Mesodermal cell (in vitro differentiated cells): ENCODE results near the gene AFAP1.

Experiments used
- H3K27ac ChIP-seq: 2 replicates; pipeline ENCODE4 v1.7.0; 2013; ENCODE audit warnings: mild to moderate bottlenecking, low read depth, low read length, moderate library complexity; ENCODE audit not compliant: severe bottlenecking
- H3K36me3 ChIP-seq: 2 replicates; pipeline ENCODE4 v1.7.1; 2013; ENCODE audit warnings: mild to moderate bottlenecking, low read length, moderate library complexity; ENCODE audit not compliant: control insufficient read depth, insufficient read depth
- H3K4me1 ChIP-seq: one replicate; pipeline ENCODE4 v1.7.1; 2013; ENCODE audit warnings: mild to moderate bottlenecking, low read length; ENCODE audit not compliant: insufficient read depth, control insufficient read depth, poor library complexity, severe bottlenecking
- H3K4me3 ChIP-seq: 2 replicates; pipeline ENCODE4 v1.7.0; 2013; ENCODE audit warnings: low read length, control low read depth, mild to moderate bottlenecking; ENCODE audit not compliant: insufficient read depth, poor library complexity, severe bottlenecking; ENCODE audit errors: extremely low read depth
- H3K9me3 ChIP-seq: 2 replicates; pipeline ENCODE4 v1.7.1; 2013; ENCODE audit warnings: mild to moderate bottlenecking, low read length, moderate library complexity; ENCODE audit not compliant: control insufficient read depth
- WGBS, 2 experiments: methylation state at CpG; one replicate each; pipeline ENCODE4 v1.1.5; 2013; ENCODE audit warnings: missing lambda C conversion rate in 2 of 2; ENCODE audit not compliant: insufficient coverage in 2 of 2; 5-methylcytosine and 5-hydroxymethylcytosine counted together

AFAP1 gene

DNA sequence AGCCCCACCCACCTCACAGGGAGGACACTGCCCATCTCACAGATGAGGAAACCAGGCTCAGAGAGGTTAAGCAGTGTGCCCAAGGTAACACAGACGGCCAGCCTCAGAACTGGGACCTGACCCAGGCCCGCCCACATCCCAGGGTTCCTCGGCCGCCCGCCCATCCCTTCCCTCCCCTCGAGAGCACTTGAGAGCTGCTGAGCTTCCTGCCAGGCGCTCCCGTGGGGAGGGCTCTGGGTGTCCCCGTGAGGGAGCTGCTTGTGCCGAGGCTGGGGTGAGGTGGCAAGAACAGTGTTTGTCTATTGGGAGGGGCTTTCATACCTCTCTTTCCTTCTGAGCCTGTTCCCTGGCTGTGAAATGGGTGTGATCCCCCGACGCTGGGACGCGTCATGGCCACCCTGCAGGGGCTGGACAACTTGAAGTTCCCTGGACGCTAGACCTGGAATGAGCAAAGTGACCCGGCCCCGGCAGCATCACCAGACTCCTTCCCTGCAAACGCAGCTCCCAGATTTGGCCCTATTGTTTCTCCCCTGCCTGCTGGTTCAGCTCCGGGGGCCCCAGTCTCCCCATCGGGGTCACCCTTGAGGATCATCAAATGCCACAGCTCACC is 204.9 kb downstream of the AFAP1 start:
- Histone ChIP-seq H3K27ac (no peak overlapping the region), H3K4me3 (no peak overlapping the region), H3K36me3 (no peaks in the 10 kb centered on the region), H3K4me1 (no peaks in the 10 kb centered on the region), H3K9me3 (no peaks in the 10 kb centered on the region)
- 87 to 91% methylated on average over 10 to 18 of the region's 20 CpGs for WGBS, 2 experiments

DNA sequence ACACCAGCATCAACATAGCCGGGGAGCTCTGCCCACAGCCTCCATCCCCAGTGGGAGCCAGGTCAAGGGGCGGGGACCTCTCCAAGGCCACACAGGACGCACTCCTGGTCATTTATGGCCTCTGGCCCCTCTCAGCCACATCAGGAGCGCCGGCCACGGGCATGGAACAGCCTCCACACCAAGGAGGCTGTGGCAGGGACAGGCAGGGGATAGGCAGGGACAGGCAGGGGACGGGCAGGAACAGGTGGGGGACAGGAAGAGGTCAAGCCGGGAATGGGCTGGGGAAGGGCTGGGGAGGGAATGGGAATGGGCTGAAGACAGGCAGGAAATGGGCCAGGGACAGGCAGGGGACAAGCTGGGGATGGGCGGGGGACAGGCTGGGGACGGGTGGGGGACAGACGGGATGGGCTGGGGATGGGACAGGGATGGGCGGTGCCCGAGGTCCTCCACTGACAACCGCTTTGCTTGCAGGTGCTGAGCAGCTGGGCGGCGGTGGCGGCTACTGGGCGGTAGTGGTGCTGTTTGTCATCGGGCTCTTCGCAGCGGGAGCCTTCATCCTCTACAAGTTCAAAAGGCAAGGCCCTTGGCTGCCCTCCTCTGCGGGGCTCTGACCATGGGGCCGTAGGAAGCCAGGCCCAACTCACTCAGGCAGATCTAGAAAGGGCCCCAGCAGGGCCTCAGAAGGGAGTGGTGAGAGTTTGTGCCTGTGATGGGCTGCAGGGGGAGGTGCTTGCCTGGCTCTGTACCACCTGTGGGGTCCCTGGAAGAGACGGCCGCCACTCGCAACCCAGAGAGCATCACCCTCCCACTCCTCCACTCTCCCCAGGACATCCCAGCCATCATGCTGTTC is 205.6 kb downstream of the AFAP1 start:
- no peak overlapping the region for H3K4me3 ChIP-seq
- no peaks in the 10 kb centered on the region for H3K9me3 ChIP-seq
- H3K36me3 ChIP-seq: no peaks in the 10 kb centered on the region
- H3K4me1 ChIP-seq: no peaks in the 10 kb centered on the region
- H3K27ac ChIP-seq: no peak overlapping the region
- 80 to 86% methylated on average over 14 to 21 of the region's 26 CpGs for WGBS, 2 experiments

DNA sequence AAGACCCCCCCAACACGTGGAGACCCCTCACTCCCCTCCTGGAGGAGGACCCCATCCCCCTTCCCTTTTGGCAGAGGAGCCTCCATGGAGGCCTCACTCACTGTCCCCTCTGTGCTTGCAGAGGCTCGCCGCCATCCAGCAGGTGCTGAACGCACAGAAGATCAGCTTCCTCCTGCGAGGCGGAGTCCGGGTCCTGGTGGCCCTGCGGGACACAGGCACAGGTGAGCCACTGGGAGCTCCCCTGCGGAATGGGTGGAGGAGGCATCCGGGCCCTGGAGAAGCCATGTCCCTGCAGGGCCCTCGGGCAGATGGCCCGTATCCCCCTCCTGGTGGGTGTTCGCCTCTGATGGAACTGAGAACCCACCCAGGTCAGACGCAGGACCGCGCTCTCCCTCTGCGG is 206.5 kb downstream of the AFAP1 start:
- Histone ChIP-seq H3K4me1 (no peaks in the 10 kb centered on the region), H3K27ac (no peak overlapping the region), H3K36me3 (no peaks in the 10 kb centered on the region), H3K4me3 (no peak overlapping the region), H3K9me3 (no peaks in the 10 kb centered on the region)
- 85 to 95% methylated on average over 15 of the region's 17 CpGs for WGBS, 2 experiments

GRCh38 chr4:7732263-7732662 is 207.4 kb downstream of the AFAP1 start:
- Histone ChIP-seq H3K36me3 (no peaks in the 10 kb centered on the region), H3K27ac (no peak overlapping the region), H3K9me3 (no peaks in the 10 kb centered on the region), H3K4me3 (no peak overlapping the region), H3K4me1 (no peaks in the 10 kb centered on the region)
- 96 to 100% methylated on average over 2 to 7 of the region's 9 CpGs for WGBS, 2 experiments

DNA sequence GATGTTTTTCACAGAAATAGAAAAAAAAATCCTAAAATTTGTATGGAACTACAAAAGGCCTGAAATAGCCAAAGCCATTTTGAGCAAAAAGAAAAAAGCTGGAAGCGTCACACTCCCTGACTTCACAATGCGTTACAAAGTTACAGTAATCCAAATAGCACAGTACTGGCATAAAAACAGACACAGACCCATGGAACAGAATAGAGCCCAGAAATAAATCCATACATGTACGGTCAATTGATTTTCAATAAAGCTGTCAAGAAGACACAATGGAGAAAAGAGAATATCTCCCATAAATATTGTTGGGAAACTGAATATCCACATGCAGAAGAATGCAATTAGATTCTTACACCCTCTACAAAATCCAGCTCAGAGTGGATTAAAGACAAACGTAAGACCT is 208.2 kb downstream of the AFAP1 start:
- Histone ChIP-seq H3K27ac (no peak overlapping the region), H3K9me3 (no peaks in the 10 kb centered on the region), H3K36me3 (no peaks in the 10 kb centered on the region), H3K4me3 (no peak overlapping the region), H3K4me1 (no peaks in the 10 kb centered on the region)
- WGBS, 2 experiments: 89 to 93% methylated on average over 1 to 3 of the region's 4 CpGs

- no peaks in the 10 kb centered on the region for H3K9me3 ChIP-seq
- H3K36me3 ChIP-seq: no peaks in the 10 kb centered on the region
- no peak overlapping the region for H3K4me3 ChIP-seq
- WGBS, 2 experiments: 91 to 100% methylated on average over 1 of the region's 1 CpG
- H3K27ac ChIP-seq: no peak overlapping the region
- H3K4me1 ChIP-seq: no peaks in the 10 kb centered on the region
Observed at GRCh38 chr4:7727749-7728148, 211.9 kb downstream of the AFAP1 start.

DNA sequence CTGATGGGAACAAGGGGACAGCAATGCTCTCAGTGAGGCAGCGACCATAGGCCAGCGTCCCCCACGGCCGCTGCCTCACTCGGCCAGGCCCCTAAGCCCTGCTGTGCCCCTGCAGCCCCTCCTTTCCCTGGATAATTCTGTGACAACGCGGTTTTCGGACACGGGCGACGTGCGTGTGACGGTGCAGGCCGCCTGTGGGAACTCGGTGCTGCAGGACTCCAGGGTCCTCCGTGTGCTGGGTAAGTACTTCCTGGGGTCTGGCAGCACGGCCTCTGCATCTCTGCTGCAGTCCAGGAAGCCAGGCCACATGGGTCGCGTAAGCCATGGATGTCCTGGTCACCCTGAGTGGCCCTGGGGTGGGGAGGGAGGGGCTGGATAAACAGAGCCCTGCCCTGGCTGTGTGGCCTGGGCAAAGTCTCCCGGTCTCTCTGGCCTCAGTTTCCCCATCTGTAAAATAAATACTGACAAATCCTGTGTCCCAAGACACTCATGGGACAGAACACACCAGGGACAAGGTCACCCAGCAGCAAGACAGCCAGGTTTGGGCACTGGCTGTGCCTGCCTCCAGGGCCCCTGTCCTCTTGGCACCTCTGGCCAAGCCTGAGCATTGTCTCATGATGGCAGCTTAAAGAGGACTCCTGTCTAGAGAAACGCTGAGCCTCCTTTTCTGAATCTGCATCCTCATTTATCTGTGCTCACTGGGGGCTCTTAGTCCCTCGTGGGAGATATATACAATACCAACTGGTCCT is 212.8 kb downstream of the AFAP1 start:
- Histone ChIP-seq H3K4me3 (no peak overlapping the region), H3K9me3 (no peaks in the 10 kb centered on the region), H3K4me1 (no peaks in the 10 kb centered on the region), H3K27ac (no peak overlapping the region), H3K36me3 (no peaks in the 10 kb centered on the region)
- 81 to 90% methylated on average over 19 of the region's 22 CpGs for WGBS, 2 experiments

DNA sequence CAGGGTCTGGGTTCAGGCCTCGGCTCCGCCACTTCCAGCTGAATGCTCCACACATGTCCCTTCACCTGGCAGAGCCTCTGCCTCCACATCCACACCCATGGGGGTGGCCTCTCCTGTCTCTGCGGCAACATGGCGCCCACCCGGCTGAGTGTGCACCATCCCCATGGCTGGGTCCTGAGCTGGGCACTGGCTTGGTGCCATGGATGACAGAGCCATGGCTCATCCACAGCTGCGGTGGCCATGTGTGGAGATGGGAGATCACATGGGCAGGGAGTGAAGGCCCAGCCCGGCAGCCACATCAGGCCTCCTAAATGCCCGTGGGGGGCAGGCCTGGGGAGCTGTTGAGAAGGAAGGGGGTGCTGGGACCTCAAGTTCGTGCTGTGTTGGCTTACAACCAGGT is 213.7 kb downstream of the AFAP1 start:
- Histone ChIP-seq H3K4me3 (no peak overlapping the region), H3K4me1 (no peaks in the 10 kb centered on the region), H3K9me3 (no peaks in the 10 kb centered on the region), H3K27ac (no peak overlapping the region), H3K36me3 (no peaks in the 10 kb centered on the region)
- WGBS, 2 experiments: 89 to 94% methylated on average over 8 to 9 of the region's 9 CpGs

GRCh38 chr4:7723625-7724024 is 216.0 kb downstream of the AFAP1 start:
- no peaks in the 10 kb centered on the region for H3K9me3 ChIP-seq
- no peak overlapping the region for H3K4me3 ChIP-seq
- H3K36me3 ChIP-seq: no peaks in the 10 kb centered on the region
- no peaks in the 10 kb centered on the region for H3K4me1 ChIP-seq
- 97% methylated on average over 14 to 16 of the region's 16 CpGs for WGBS, 2 experiments
- H3K27ac ChIP-seq: no peak overlapping the region

GRCh38 chr4:7722766-7723387 is 216.8 kb downstream of the AFAP1 start:
- Histone ChIP-seq H3K9me3 (no peaks in the 10 kb centered on the region), H3K4me3 (no peak overlapping the region), H3K4me1 (no peaks in the 10 kb centered on the region), H3K27ac (no peak overlapping the region), H3K36me3 (no peaks in the 10 kb centered on the region)
- 89 to 90% methylated on average over 9 to 10 of the region's 22 CpGs for WGBS, 2 experiments
